OCI-LY7 (cell line): Measurements from ENCODE around the gene ZNF772. TPM values are rescaled to one million over a fixed set of nuclear protein-coding genes. Genes with fewer than 3 reads are reported as not detected.

Experiments used
- BruUV-seq: library from RNA; stranded (reverse); fragments of 400-500 nt; replicated peaks from 2 replicates; lab custom pipeline; 2021; lab: Mats Ljungman, UMichigan
- CTCF ChIA-PET: fragments of 300-600 bp; sonication (Branson Sonifier 250); formaldehyde crosslinking; loops from one replicate; lab custom pipeline; 2022; ENCODE audit warnings: antibody characterized with exemption; ENCODE audit not compliant: unreplicated experiment; lab: Charles Lee
- POLR2A ChIA-PET: fragments of 300-600 bp; sonication (Branson Sonifier 250); formaldehyde crosslinking; loops from one replicate; lab custom pipeline; 2022; ENCODE audit warnings: antibody characterized with exemption; lab: Charles Lee
- DNase-seq: peaks from one replicate; pipeline ENCODE4 v3.0.0-alpha.2; 2015; ENCODE audit warnings: low spot score
- H2AFZ ChIP-seq: fragments of 200-600 bp; sonication (generic), shearing (Covaris generic); 2 replicates; pipeline ENCODE4 v1.6.1; 2014; ENCODE audit warnings: mild to moderate bottlenecking, antibody characterized with exemption, low read length, moderate library complexity
- H3K27ac ChIP-seq: fragments of 200-600 bp; sonication (generic); 2 replicates; pipeline ENCODE4 v1.5.1; 2014; ENCODE audit warnings: mixed run types, low read depth, mild to moderate bottlenecking, moderate library complexity, low read length, inconsistent platforms; ENCODE audit not compliant: poor library complexity, severe bottlenecking
- H3K36me3 ChIP-seq: fragments of 200-600 bp; sonication (generic); 2 replicates; pipeline ENCODE4 v1.6.1; 2014; ENCODE audit warnings: mild to moderate bottlenecking, antibody characterized with exemption, low read length, moderate library complexity, mixed read lengths; ENCODE audit not compliant: insufficient read depth
- H3K4me1 ChIP-seq: fragments of 200-600 bp; sonication (generic); 2 replicates; pipeline ENCODE4 v1.5.1; 2014; ENCODE audit warnings: mild to moderate bottlenecking, low read length; ENCODE audit not compliant: insufficient read depth, poor library complexity, severe bottlenecking
- H3K4me2 ChIP-seq: fragments of 200-600 bp; sonication (generic); 2 replicates; pipeline ENCODE4 v1.6.1; 2014; ENCODE audit warnings: mild to moderate bottlenecking, low read length
- H3K4me3 ChIP-seq: fragments of 200-600 bp; sonication (generic); 2 replicates; pipeline ENCODE4 v1.5.1; 2014; ENCODE audit warnings: mild to moderate bottlenecking, low read depth, low read length; ENCODE audit not compliant: poor library complexity, severe bottlenecking
- H3K79me2 ChIP-seq: fragments of 200-600 bp; sonication (generic); 2 replicates; pipeline ENCODE4 v1.6.1; 2016; ENCODE audit warnings: low read depth, mild to moderate bottlenecking, low read length, moderate library complexity, mixed read lengths; ENCODE audit not compliant: insufficient read depth
- H3K9me2 ChIP-seq: fragments of 200-600 bp; sonication (generic); 2 replicates; pipeline ENCODE4 v1.6.1; 2016; ENCODE audit warnings: mild to moderate bottlenecking, low read length, mixed read lengths; ENCODE audit not compliant: insufficient read depth
- H3K9me3 ChIP-seq: fragments of 200-600 bp; sonication (generic); 2 replicates; pipeline ENCODE4 v1.6.1; 2014; ENCODE audit warnings: mild to moderate bottlenecking, mixed run types, low read length, mixed read lengths
- H4K20me1 ChIP-seq: fragments of 200-600 bp; sonication (generic); 2 replicates; pipeline ENCODE4 v1.6.1; 2014; ENCODE audit warnings: mild to moderate bottlenecking, antibody characterized with exemption, low read length, moderate library complexity, mixed read lengths; ENCODE audit not compliant: insufficient read depth
- CTCF ChIP-seq: fragments of 200-600 bp; sonication (generic); conservative IDR thresholded peaks from 2 replicates; pipeline ENCODE4 v1.5.1; 2014; ENCODE audit warnings: mild to moderate bottlenecking, antibody characterized with exemption, low read length, moderate library complexity, mixed read lengths
- EZH2phosphoT487 ChIP-seq: fragments of 200-600 bp; sonication (generic); IDR thresholded peaks from 2 replicates; pipeline ENCODE4 v1.6.1; 2018; ENCODE audit warnings: low read depth, borderline replicate concordance, mild to moderate bottlenecking, mixed run types, antibody characterized with exemption, low read length, moderate library complexity, mixed read lengths
- intact Hi-C: fragments of 100-400 bp; cut with micrococcal nuclease; formaldehyde crosslinking; loops from one replicate; pipeline ENCODE4 v1.10.0; 2022; ENCODE audit not compliant: unreplicated experiment
- total RNA-seq, 2 experiments: library from RNA; depleted of rRNA in 1 of 2; stranded (reverse); fragments of >200 nt in 1 of 2; shearing (Covaris generic) in 1 of 2; gene quantifications; 2 replicates each; pipeline ENCODE4 v1.2.3, GENCODE V29; 2014 to 2022

The ZNF772 gene
- total RNA-seq, 2 experiments from 2014 or later: 0.88 to 1.1 TPM

GRCh38 chr19:57452307-57452706 lies 25.1 kb downstream of the ZNF772 start:
- BruUV-seq: no TSS peak
- H3K9me3 ChIP-seq: no peaks in the 10 kb centered on the region

GRCh38 chr19:57443121-57443696 lies 34.2 kb downstream of the ZNF772 start:
- no peaks in the 10 kb centered on the region for H4K20me1 ChIP-seq
- no peak overlapping the region for H3K4me2 ChIP-seq
- H3K79me2 ChIP-seq: peaks cover 7% of the 10 kb centered on the region; the same call in 1 of the 2 replicates
- H3K4me3 ChIP-seq: no peak overlapping the region
- no TSS peak for BruUV-seq
- TF ChIP-seq CTCF (no peak), EZH2phosphoT487 (no peak)
- no peaks in the 10 kb centered on the region; the same call in 1 of the 2 replicates for H3K9me3 ChIP-seq
- POLR2A ChIA-PET: no interaction called here
- peaks cover 63% of the 10 kb centered on the region for H3K36me3 ChIP-seq
- H2AFZ ChIP-seq: no peak overlapping the region
- peaks cover 7% of the 10 kb centered on the region for H3K4me1 ChIP-seq
- DNase-seq: peak; percentile 16
- no peak overlapping the region for H3K27ac ChIP-seq
- H3K9me2 ChIP-seq: no peaks in the 10 kb centered on the region
- intact Hi-C loops: no loop called here
- CTCF ChIA-PET: interaction anchor here (0.6 kb wide), 1 partner anchor 57 kb away, joined by 3 read pairs; the partner anchor contains the start of gene ZNF773

More at GRCh38 chr19:57452307-57452706, 25.1 kb downstream of the ZNF772 start:
- Histone ChIP-seq H3K9me2 (no peaks in the 10 kb centered on the region), H3K4me2 (no peak overlapping the region), H4K20me1 (no peaks in the 10 kb centered on the region), H3K36me3 (no peaks in the 10 kb centered on the region), H3K79me2 (no peaks in the 10 kb centered on the region), H3K27ac (no peak overlapping the region), H3K4me3 (no peak overlapping the region), H3K4me1 (no peaks in the 10 kb centered on the region), H2AFZ (no peak overlapping the region)
- intact Hi-C loops: no loop called here
- ChIA-PET CTCF (no interaction called here), POLR2A (no interaction called here)
- TF ChIP-seq CTCF (no peak), EZH2phosphoT487 (no peak)
- DNase-seq: no peak
